ENCODE results near the gene TMED10. TPM values are rescaled to one million over a fixed set of nuclear protein-coding genes. Genes with fewer than 3 reads are reported as not detected.
A peak's percentile ranks its signal among the peaks of the same experiment; 100 is the strongest.

TMED10 gene
- 100 to 1,000 TPM; 333 to 360 TPM for total RNA-seq
- long read RNA-seq, full-length matches to known transcripts: 420 of 472 reads
- long read RNA-seq, partial matches to known transcripts: 3 of 472 reads
- long read RNA-seq, other reads (novel, unspliced or antisense): 49 of 472 reads

DNA sequence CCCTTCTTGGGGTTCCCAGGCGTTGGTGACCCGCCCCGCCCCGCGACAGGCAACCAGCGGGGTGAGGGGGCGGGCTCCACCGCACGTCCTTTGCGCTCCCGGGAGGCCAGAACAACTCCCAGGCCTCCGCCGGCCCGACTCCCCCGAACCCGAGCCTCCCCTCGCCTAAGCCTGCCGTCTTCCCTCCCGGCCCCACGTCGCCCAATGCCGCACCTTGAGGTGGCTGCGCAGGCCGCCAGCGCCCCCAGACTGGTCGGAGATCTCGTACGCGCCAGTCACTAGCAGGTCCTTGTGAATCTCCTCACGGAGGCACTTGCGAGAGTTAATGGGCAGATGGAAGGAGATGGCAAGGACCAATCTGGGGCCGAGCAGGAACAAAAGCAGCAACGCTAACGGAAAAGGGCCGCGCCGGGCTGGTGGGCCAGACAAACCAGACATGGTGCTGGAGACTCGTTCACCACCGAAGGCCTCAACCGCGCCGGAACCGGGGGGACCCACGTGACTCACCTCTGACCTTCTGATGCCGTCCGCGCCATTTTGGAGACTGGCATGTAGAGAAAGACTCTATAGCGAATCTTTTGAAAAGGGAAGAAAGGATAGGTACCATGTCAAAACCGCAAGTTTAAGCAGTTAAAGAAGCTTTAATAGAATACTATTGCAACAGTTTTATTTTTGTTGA is at the start of gene TMED10:
Gene TMED10 (minus strand): TSS at position 471 of the 679 bp plus-strand sequence. CDS start 33 bp downstream, at position 438.
- intact Hi-C loops (cut with DNase I, micrococcal nuclease): no loop called here
- ATAC-seq: peak; percentile 86

GRCh38 chr14:75224561-75224960 is 48.1 kb upstream of the TMED10 start:
- DNase-seq (no peak), ATAC-seq (no peak)
- intact Hi-C loops (cut with DNase I, micrococcal nuclease): no loop called here

More for the DNA sequence above, at the start of gene TMED10:
- peak; percentile 88 to 93 for DNase-seq

GRCh38 chr14:75223664-75224154 is 47.3 kb upstream of the TMED10 start:
- DNase-seq (peak; percentile 52 to 55), ATAC-seq (peak; percentile 32)
- intact Hi-C loops (cut with DNase I, micrococcal nuclease): no loop called here

GRCh38 chr14:75222208-75222701 is 45.8 kb upstream of the TMED10 start:
- no peak for DNase-seq
- ATAC-seq: no peak
- intact Hi-C loops (cut with DNase I, micrococcal nuclease): no loop called here

DNA sequence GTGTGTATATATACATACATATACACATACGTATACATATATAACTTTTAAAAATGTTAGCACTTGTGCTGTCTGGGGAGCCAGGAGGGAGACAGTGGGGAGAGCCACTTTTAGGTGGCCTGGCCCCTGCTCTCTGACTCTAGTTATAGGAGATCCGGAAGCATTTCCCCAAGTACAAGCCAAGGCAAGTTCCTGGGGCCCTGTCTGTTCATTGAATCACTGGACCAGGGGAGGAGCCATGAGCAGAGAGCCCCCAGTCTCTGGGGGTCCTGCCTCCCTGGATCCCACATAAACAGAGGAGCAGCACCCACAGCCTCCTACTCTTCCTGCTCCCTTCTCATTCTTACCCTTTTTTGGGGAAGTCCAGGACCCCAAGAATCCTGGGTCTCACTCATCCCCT is 45.4 kb upstream of the TMED10 start:
- DNase-seq (no peak), ATAC-seq (no peak)
- intact Hi-C loops (cut with DNase I, micrococcal nuclease): no loop called here

GRCh38 chr14:75220156-75220555 is 43.7 kb upstream of the TMED10 start:
- no peak for DNase-seq
- intact Hi-C loops (cut with DNase I, micrococcal nuclease): no loop called here
- ATAC-seq: no peak

GRCh38 chr14:75217508-75218206 is 41.2 kb upstream of the TMED10 start:
- DNase-seq (no peak), ATAC-seq (no peak)
- intact Hi-C loops (cut with DNase I, micrococcal nuclease): no loop called here

GRCh38 chr14:75216427-75217006 is 40.1 kb upstream of the TMED10 start:
- ATAC-seq (no peak), DNase-seq (no peak)
- intact Hi-C loops (cut with DNase I, micrococcal nuclease): no loop called here

- DNase-seq (no peak), ATAC-seq (no peak)
- intact Hi-C loops (cut with DNase I, micrococcal nuclease): no loop called here
Measured at GRCh38 chr14:75215520-75215919, 39.1 kb upstream of the TMED10 start.

DNA sequence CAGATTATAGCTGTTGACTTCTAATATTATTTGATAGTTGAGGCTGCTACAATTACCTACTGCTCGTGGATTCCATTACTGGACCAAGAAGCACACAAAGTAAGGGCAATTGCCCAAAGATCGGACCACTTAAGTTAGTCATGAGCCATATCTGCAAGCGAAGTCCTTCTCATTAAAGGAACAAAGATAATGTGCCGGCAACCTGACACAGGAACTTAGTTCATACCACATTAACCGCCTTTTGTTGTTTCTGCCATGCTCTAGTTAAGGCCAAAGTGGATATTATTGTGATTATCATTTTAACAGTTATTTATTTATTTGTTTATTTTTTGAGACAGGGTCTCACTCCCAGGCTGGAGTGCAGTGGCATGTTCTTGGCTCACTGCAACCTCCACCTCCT is 38.1 kb upstream of the TMED10 start:
- ATAC-seq (no peak), DNase-seq (no peak)
- intact Hi-C loops (cut with DNase I, micrococcal nuclease): no loop called here

GRCh38 chr14:75213172-75213571 is 36.8 kb upstream of the TMED10 start:
- ATAC-seq (no peak), DNase-seq (no peak)
- intact Hi-C loops (cut with DNase I, micrococcal nuclease): no loop called here

GRCh38 chr14:75208843-75209242 is 32.4 kb upstream of the TMED10 start:
- DNase-seq (no peak), ATAC-seq (peak; percentile 30)
- intact Hi-C loops (cut with DNase I, micrococcal nuclease): no loop called here

DNA sequence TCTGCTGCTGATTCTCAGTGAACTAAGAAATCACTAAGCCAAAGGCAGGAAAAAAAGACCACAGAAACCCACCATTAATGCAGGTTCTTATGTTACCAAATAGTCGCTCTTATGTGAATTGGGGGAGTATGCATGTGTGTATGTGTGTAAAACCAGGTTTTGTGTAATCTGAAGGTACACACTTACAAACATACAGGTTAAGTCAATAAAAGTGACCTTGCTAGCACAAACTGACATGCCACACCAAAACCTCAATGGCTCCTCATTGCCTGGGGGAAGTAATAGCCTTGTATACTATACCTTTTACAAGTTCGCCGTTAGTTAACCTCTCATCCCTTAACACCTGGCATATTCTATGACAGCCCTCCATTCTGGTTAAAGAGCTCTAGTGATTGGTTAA is 29.8 kb upstream of the TMED10 start:
- ATAC-seq (peak; percentile 42), DNase-seq (no peak)
- intact Hi-C loops (cut with DNase I, micrococcal nuclease): no loop called here

GRCh38 chr14:75205591-75205990 is 29.2 kb upstream of the TMED10 start:
- DNase-seq: no peak
- no peak for ATAC-seq
- intact Hi-C loops (cut with DNase I, micrococcal nuclease): no loop called here

DNA sequence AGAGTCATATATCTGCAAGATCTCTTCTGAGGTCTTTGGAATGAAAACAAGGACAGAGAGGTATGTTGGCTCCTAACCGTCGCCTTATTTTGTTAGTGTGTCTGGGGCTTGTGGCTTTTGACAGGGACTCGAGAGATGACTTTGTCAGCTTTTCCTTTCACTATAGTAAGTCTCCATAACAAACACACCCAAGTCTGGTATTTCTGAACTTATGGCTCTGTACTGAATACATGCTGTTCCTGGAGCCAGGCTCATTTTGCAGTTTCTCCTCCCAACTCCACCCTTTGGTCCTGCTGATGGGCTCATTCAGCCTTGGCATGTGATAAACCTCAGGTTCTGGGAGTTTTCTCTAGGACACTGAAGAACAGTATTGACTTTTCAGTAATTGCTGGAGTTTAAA is 27.7 kb upstream of the TMED10 start:
- peak; percentile 61 to 77 for DNase-seq
- intact Hi-C loops (cut with DNase I, micrococcal nuclease): no loop called here
- ATAC-seq: peak; percentile 65

DNA sequence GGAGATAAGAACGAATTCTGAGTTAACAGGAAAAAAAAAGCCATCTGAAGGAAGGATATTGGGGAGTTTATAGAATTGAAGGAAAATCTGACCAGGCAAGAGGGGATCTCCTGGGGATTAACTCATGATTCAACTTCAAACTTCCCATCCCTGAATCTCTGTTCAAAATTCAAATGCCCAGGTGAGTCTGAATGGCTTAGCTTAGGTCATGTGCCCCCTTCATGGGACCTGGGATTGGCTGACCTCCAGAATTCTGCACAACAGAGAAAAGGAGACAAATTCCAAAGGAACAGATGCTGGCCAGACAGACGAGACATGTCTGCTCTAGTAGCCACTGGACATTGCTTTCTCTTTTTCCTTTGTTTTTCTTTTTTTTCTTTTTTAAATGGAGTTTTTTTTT is 26.2 kb upstream of the TMED10 start:
- intact Hi-C loops (cut with DNase I, micrococcal nuclease): no loop called here
- ATAC-seq (no peak), DNase-seq (no peak)

GRCh38 chr14:75201087-75201486 is 24.7 kb upstream of the TMED10 start:
- DNase-seq (peak in 1 of 2 donors; percentile 4), ATAC-seq (peak; percentile 46)
- intact Hi-C loops (cut with DNase I, micrococcal nuclease): no loop called here

DNA sequence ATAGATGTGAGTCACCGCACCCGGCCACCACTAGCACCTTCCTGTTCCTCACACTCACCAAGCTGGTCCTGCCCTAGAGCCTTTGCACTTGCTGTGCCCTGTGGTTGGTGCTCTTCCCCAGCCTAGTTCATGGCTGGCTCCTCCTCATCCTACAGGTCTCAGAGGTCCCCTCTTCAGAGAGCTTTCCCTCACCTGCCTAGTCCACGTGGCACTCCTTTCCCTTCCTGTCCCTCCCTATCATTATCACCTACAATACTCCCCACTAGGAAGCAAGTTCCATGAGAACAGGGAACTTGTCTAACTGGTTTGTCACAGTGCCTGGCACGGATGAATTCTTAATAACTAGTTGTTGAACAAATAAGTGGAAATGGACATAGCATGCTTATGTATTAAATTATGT is 24.0 kb upstream of the TMED10 start:
- DNase-seq (peak; percentile 78 to 94), ATAC-seq (peak; percentile 80)
- intact Hi-C loops (cut with DNase I, micrococcal nuclease): no loop called here

GRCh38 chr14:75198291-75198933 is 22.0 kb upstream of the TMED10 start:
- intact Hi-C loops (cut with DNase I, micrococcal nuclease): no loop called here
- peak in 1 of 2 donors; percentile 46 for DNase-seq
- no peak for ATAC-seq

Data from left colon (tissue), 2 donors.